SK-N-SH treated with all-trans-retinoic acid at 6 μM for 48 hours (cell line): ENCODE data around the gene NADK2.
A peak's percentile ranks its signal among the peaks of the same experiment; 100 is the strongest.

Experiments
- ATAC-seq: fragments of 200-7000 bp; cut with Tn5 transposase; 3 replicates; pipeline ENCODE4 v1.9.1; 2020; ENCODE audit warnings: mild to moderate bottlenecking, moderate library complexity
- ARNTL ChIP-seq: fragments of 450-650 bp; formaldehyde crosslinking; IDR thresholded peaks from 2 replicates; pipeline ENCODE4 v1.5.0; 2020; ENCODE audit warnings: low read depth, mild to moderate bottlenecking, moderate library complexity, borderline replicate concordance
- BACH2 ChIP-seq: fragments of 250-450 bp; sonication (Bioruptor Pico); IDR thresholded peaks from 2 replicates; pipeline ENCODE4 v1.9.0; 2021; ENCODE audit warnings: mild to moderate bottlenecking, borderline replicate concordance
- CSDC2 ChIP-seq: fragments of 250-450 bp; sonication (Bioruptor Pico); IDR thresholded peaks from 2 replicates; pipeline ENCODE4 v1.5.0; 2020; ENCODE audit warnings: mild to moderate bottlenecking, moderate library complexity
- ISL1 ChIP-seq: fragments of 250-450 bp; sonication (Bioruptor Pico); IDR thresholded peaks from 2 replicates; pipeline ENCODE4 v2.1.2; 2022; ENCODE audit warnings: mild to moderate bottlenecking, moderate library complexity
- PPARA ChIP-seq: fragments of 250-450 bp; sonication (Bioruptor Pico); IDR thresholded peaks from 2 replicates; pipeline ENCODE4 v1.5.0; 2020; ENCODE audit warnings: mild to moderate bottlenecking, borderline replicate concordance
- SNAI2 ChIP-seq: fragments of 250-450 bp; sonication (Bioruptor Pico); IDR thresholded peaks from 2 replicates; pipeline ENCODE4 v1.5.0; 2020; ENCODE audit warnings: mild to moderate bottlenecking, moderate library complexity
- TOX ChIP-seq: fragments of 250-450 bp; sonication (Bioruptor Pico); IDR thresholded peaks from 2 replicates; pipeline ENCODE4 v1.8.0; 2021; ENCODE audit warnings: mild to moderate bottlenecking, moderate library complexity, borderline replicate concordance
- ZC3H10 ChIP-seq: fragments of 250-450 bp; sonication (Bioruptor Pico); IDR thresholded peaks from 2 replicates; pipeline ENCODE4 v1.5.1; 2021; ENCODE audit warnings: mild to moderate bottlenecking, moderate library complexity
- ZFP30 ChIP-seq: fragments of 450-650 bp; formaldehyde crosslinking; IDR thresholded peaks from 2 replicates; pipeline ENCODE4 v1.5.0; 2022; ENCODE audit warnings: mild to moderate bottlenecking, moderate library complexity
- ZNF565 ChIP-seq: fragments of 450-650 bp; formaldehyde crosslinking; conservative IDR thresholded peaks from 2 replicates; pipeline ENCODE4 v1.5.0; 2020; ENCODE audit warnings: low read depth, mild to moderate bottlenecking, moderate library complexity
- ZNF8 ChIP-seq: fragments of 450-650 bp; formaldehyde crosslinking; IDR thresholded peaks from 2 replicates; pipeline ENCODE4 v1.5.0; 2020; ENCODE audit warnings: mild to moderate bottlenecking, moderate library complexity
- TF ChIP-seq, protein P1 (sequence below): fragments of 250-450 bp; sonication (Bioruptor Pico); IDR thresholded peaks from 2 replicates; pipeline ENCODE4 v1.5.1; 2021; ENCODE audit warnings: mild to moderate bottlenecking, moderate library complexity
- TF ChIP-seq, protein P2 (sequence below): fragments of 250-450 bp; sonication (Bioruptor Pico); IDR thresholded peaks from 2 replicates; pipeline ENCODE4 v1.8.0; 2020; ENCODE audit warnings: mild to moderate bottlenecking, moderate library complexity, borderline replicate concordance
- TF ChIP-seq, protein P3 (sequence below): fragments of 250-450 bp; sonication (Bioruptor Pico); IDR thresholded peaks from 2 replicates; pipeline ENCODE4 v1.5.1; 2020; ENCODE audit warnings: low read depth, mild to moderate bottlenecking, moderate library complexity
- TF ChIP-seq, protein P4 (sequence below): fragments of 250-450 bp; sonication (Bioruptor Pico); IDR thresholded peaks from 2 replicates; pipeline ENCODE4 v1.5.0; 2020; ENCODE audit warnings: mild to moderate bottlenecking, moderate library complexity

NADK2 gene

DNA sequence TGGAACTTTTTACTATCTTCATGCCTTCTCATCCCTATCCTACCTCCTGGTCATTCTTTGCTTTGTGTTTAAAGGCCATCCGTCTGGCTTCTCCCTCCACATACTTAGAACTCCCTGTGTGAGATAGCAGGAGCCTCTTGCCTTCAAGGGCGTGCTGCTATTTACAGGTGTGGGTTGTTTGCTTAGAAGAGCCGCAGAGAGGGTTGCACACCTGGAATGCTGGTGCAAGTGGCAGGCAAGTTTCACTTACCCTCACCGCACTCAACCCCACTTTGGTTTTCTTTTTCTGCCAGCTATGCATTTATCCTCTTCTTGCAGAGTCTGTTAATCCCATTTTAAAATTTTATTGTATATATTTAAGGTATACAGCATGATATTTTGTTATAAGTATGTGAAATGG, 77.3 kb downstream of the NADK2 start:
- no peak for ATAC-seq
- TF ChIP-seq SNAI2 (CRISPR knock-in tag) (no peak), ZFP30 (CRISPR knock-in tag) (no peak), ZNF8 (CRISPR knock-in tag) (no peak), TOX (CRISPR knock-in tag) (no peak), PPARA (CRISPR knock-in tag) (no peak), ZNF565 (CRISPR knock-in tag) (no peak), CSDC2 (CRISPR knock-in tag) (no peak), ZC3H10 (no peak), BACH2 (CRISPR knock-in tag) (no peak)
- TF ChIP-seq, protein P1, sequence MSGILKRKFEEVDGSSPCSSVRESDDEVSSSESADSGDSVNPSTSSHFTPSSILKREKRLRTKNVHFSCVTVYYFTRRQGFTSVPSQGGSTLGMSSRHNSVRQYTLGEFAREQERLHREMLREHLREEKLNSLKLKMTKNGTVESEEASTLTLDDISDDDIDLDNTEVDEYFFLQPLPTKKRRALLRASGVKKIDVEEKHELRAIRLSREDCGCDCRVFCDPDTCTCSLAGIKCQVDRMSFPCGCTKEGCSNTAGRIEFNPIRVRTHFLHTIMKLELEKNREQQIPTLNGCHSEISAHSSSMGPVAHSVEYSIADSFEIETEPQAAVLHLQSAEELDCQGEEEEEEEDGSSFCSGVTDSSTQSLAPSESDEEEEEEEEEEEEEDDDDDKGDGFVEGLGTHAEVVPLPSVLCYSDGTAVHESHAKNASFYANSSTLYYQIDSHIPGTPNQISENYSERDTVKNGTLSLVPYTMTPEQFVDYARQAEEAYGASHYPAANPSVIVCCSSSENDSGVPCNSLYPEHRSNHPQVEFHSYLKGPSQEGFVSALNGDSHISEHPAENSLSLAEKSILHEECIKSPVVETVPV (CRISPR knock-in tag), result no peak
- TF ChIP-seq, protein P2, sequence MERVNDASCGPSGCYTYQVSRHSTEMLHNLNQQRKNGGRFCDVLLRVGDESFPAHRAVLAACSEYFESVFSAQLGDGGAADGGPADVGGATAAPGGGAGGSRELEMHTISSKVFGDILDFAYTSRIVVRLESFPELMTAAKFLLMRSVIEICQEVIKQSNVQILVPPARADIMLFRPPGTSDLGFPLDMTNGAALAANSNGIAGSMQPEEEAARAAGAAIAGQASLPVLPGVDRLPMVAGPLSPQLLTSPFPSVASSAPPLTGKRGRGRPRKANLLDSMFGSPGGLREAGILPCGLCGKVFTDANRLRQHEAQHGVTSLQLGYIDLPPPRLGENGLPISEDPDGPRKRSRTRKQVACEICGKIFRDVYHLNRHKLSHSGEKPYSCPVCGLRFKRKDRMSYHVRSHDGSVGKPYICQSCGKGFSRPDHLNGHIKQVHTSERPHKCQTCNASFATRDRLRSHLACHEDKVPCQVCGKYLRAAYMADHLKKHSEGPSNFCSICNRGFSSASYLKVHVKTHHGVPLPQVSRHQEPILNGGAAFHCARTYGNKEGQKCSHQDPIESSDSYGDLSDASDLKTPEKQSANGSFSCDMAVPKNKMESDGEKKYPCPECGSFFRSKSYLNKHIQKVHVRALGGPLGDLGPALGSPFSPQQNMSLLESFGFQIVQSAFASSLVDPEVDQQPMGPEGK, result no peak

DNA sequence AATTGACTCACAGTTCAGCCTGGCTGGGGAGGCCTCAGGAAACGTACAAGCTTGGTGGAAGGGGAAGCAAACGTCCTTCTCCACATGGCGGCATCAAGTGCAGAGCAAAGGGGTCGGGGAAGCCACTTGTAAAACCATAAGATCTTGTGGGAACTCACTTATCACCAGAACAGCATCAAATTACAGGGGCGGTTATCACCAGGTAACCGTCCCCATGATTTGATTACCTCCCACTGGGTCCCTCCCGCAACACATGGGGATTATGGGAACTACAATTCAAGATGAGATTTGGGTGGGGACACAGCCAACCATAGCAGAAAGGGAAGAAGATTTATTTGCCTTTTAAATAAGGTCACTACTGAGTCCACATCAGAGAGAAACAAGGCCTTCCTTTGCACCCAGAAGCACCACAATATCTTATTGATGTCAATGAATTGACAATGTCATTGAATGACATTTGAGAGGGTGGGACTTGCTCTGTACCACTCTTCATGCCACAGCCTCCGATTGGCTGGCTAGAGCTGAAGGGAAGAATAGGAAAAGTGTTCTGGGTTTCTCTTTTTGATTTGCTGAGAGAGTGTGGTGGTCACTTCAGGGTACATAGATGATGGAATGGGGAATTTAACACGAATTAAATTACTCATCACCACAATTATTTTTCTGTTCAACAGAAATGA, 78.8 kb downstream of the NADK2 start:
- ATAC-seq, result no peak
- TF ChIP-seq ARNTL (CRISPR knock-in tag) (no peak), ZNF8 (CRISPR knock-in tag) (no peak), ZNF565 (CRISPR knock-in tag) (no peak), PPARA (CRISPR knock-in tag) (no peak), ZFP30 (CRISPR knock-in tag) (no peak), CSDC2 (CRISPR knock-in tag) (no peak), BACH2 (CRISPR knock-in tag) (no peak), TOX (CRISPR knock-in tag) (no peak)
- TF ChIP-seq, protein P3, sequence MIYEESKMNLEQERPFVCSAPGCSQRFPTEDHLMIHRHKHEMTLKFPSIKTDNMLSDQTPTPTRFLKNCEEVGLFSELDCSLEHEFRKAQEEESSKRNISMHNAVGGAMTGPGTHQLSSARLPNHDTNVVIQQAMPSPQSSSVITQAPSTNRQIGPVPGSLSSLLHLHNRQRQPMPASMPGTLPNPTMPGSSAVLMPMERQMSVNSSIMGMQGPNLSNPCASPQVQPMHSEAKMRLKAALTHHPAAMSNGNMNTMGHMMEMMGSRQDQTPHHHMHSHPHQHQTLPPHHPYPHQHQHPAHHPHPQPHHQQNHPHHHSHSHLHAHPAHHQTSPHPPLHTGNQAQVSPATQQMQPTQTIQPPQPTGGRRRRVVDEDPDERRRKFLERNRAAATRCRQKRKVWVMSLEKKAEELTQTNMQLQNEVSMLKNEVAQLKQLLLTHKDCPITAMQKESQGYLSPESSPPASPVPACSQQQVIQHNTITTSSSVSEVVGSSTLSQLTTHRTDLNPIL, result no peak
- TF ChIP-seq, protein P4, sequence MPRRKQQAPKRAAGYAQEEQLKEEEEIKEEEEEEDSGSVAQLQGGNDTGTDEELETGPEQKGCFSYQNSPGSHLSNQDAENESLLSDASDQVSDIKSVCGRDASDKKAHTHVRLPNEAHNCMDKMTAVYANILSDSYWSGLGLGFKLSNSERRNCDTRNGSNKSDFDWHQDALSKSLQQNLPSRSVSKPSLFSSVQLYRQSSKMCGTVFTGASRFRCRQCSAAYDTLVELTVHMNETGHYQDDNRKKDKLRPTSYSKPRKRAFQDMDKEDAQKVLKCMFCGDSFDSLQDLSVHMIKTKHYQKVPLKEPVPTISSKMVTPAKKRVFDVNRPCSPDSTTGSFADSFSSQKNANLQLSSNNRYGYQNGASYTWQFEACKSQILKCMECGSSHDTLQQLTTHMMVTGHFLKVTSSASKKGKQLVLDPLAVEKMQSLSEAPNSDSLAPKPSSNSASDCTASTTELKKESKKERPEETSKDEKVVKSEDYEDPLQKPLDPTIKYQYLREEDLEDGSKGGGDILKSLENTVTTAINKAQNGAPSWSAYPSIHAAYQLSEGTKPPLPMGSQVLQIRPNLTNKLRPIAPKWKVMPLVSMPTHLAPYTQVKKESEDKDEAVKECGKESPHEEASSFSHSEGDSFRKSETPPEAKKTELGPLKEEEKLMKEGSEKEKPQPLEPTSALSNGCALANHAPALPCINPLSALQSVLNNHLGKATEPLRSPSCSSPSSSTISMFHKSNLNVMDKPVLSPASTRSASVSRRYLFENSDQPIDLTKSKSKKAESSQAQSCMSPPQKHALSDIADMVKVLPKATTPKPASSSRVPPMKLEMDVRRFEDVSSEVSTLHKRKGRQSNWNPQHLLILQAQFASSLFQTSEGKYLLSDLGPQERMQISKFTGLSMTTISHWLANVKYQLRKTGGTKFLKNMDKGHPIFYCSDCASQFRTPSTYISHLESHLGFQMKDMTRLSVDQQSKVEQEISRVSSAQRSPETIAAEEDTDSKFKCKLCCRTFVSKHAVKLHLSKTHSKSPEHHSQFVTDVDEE, result no peak

DNA sequence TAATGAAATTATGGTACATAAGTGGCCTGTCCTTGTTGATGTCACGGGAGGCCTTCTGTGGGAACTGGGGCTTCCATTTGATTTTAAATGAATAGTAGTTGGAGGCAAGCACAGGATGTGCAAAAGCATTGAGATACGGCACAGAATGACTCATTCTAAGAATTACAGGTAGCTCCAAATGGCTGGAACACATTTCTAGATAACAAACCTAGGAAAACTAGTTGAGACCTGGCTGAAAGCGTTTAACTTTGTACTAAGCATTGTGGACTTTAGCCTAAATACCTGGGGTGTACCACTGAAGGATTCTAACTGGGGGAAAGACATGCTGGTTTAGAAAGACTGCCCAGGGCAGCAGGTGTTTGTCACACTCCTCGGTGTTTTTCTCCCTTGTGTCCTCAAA, 80.4 kb downstream of the NADK2 start:
- ATAC-seq, result no peak
- TF ChIP-seq ARNTL (CRISPR knock-in tag), result no peak
- no peak for TF ChIP-seq TOX (CRISPR knock-in tag)
- TF ChIP-seq CSDC2 (CRISPR knock-in tag), result no peak
- TF ChIP-seq ISL1 (CRISPR knock-in tag), result peak; percentile 63
- TF ChIP-seq, protein P1 (CRISPR knock-in tag), result no peak
- TF ChIP-seq, protein P3, result 0 out of 2 replicates have a peak, but pooled peaks have one; percentile 13
